ENCODE data around the gene NDST3.

Gene NDST3

GRCh38 chr4:118012142-118012541 lies 22.1 kb upstream of the NDST3 start:
- in situ Hi-C loops (cut with HindIII; ENCODE audit: low sequenced_read_pairs), result no loop called here
- H3K4me3 ChIP-seq (ENCODE audit: low read depth, low read length), result no peak overlapping the region
- peak; percentile 19 for TF ChIP-seq CTCF (IDR thresholded peaks at IDR 0.05; ENCODE audit: low read depth, low read length, missing control alignments)
- DNase-seq (ENCODE audit: low read depth), result no peak

GRCh38 chr4:118014831-118015230 lies 19.5 kb upstream of the NDST3 start:
- DNase-seq (ENCODE audit: low read depth), result no peak
- TF ChIP-seq CTCF (IDR thresholded peaks at IDR 0.05; ENCODE audit: low read depth, low read length, missing control alignments), result no peak
- no peak overlapping the region for H3K4me3 ChIP-seq (ENCODE audit: low read depth, low read length)
- in situ Hi-C loops (cut with HindIII; ENCODE audit: low sequenced_read_pairs), result no loop called here

- no peak overlapping the region for H3K4me3 ChIP-seq (ENCODE audit: low read depth, low read length)
- DNase-seq (ENCODE audit: low read depth), result no peak
- no peak for TF ChIP-seq CTCF (IDR thresholded peaks at IDR 0.05; ENCODE audit: low read depth, low read length, missing control alignments)
- in situ Hi-C loops (cut with HindIII; ENCODE audit: low sequenced_read_pairs), result no loop called here
Observed at GRCh38 chr4:118018381-118019145, 15.7 kb upstream of the NDST3 start.

GRCh38 chr4:118026806-118027205 lies 7.5 kb upstream of the NDST3 start:
- DNase-seq (ENCODE audit: low read depth), result no peak
- no peak overlapping the region for H3K4me3 ChIP-seq (ENCODE audit: low read depth, low read length)
- no peak for TF ChIP-seq CTCF (IDR thresholded peaks at IDR 0.05; ENCODE audit: low read depth, low read length, missing control alignments)
- in situ Hi-C loops (cut with HindIII; ENCODE audit: low sequenced_read_pairs), result no loop called here

DNA sequence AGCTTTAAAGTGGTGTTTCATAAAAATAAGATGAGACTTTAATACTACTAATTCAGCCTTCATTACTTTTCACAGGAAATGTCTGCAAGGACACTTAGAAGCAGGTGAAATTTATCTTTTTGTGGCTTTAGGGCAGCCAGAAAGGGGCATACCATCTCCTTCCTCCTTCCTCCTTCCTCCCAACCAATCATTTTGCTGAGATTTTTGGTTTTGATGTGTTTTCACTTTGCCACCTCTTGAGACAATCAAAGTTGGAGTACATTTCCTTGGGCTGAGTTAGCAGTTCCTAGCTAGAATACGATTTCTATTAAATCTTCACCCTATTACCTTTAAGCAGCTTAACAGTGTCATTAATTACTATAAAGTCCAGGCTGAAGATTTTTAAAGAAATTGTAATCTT lies 5.1 kb upstream of the NDST3 start:
- in situ Hi-C loops (cut with HindIII; ENCODE audit: low sequenced_read_pairs), result no loop called here
- H3K4me3 ChIP-seq (ENCODE audit: low read depth, low read length), result no peak overlapping the region
- no peak for TF ChIP-seq CTCF (IDR thresholded peaks at IDR 0.05; ENCODE audit: low read depth, low read length, missing control alignments)
- DNase-seq (ENCODE audit: low read depth), result no peak

DNA sequence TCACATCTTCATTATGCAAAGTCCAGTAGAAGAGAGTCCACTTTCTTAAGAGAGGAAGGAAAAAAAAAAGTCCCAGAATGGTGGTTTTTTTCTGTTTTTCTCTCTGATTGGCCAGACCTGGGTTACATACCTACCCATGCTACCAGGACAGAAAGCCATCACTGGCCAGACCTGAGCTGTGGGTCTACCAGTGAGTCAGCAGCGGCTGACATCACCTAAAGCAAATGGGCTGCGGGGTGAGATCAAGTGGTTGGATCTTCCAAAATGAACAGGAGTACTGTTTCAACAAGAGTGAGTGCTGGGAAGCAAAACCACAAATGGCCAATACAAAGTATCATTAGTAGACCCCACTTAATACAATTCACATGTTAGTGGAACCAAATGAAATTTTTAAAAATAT lies 1.6 kb upstream of the NDST3 start:
- DNase-seq (ENCODE audit: low read depth), result peak; percentile 3
- in situ Hi-C loops (cut with HindIII; ENCODE audit: low sequenced_read_pairs), result no loop called here
- H3K4me3 ChIP-seq (ENCODE audit: low read depth, low read length), result peak overlapping the region; percentile 58
- TF ChIP-seq CTCF (IDR thresholded peaks at IDR 0.05; ENCODE audit: low read depth, low read length, missing control alignments), result no peak

Measured in astrocyte of the cerebellum (primary cell).